Esophagus squamous epithelium (tissue), 5 donors: Measurements from ENCODE around the gene RNU6-9. TPM values are rescaled to one million over a fixed set of nuclear protein-coding genes. Genes with fewer than 3 reads are reported as not detected.
A peak's percentile ranks its signal among the peaks of the same experiment; 100 is the strongest.
"Not testable (repeated sequence)": the region's sequence is repeated elsewhere in the genome, so short reads cannot be mapped to it uniquely, and the experiment has no call there.

Experiments
- DNase-seq: peaks from one replicate; lab custom pipeline; 2025; lab: John Stamatoyannopoulos, UW
- H3K27ac ChIP-seq, 4 donors: fragments of 200-600 bp; sonication (generic); one replicate each; pipeline ENCODE4 v1.5.1; 2016 to 2019; ENCODE audit warnings: mild to moderate bottlenecking in 1 of 4
- H3K27me3 ChIP-seq, 4 donors: fragments of 200-600 bp; sonication (generic); 1 replicate in 3 of 4; 2 replicates in 1 of 4; pipeline versions ENCODE4 v1.5.1 to v1.6.0; 2017 to 2021; ENCODE audit warnings: antibody characterized with exemption in 1 of 4
- H3K36me3 ChIP-seq, 3 donors: fragments of 200-600 bp; sonication (generic); one replicate each; pipeline ENCODE4 v1.5.1; 2016 to 2019
- H3K4me1 ChIP-seq, 3 donors: fragments of 200-600 bp; sonication (generic); one replicate each; pipeline ENCODE4 v1.5.1; 2017 to 2019
- H3K4me3 ChIP-seq, 4 donors: fragments of 200-600 bp; sonication (generic); 1 replicate in 3 of 4; 2 replicates in 1 of 4; pipeline ENCODE4 v1.5.1; 2016 to 2019; ENCODE audit warnings: mild to moderate bottlenecking in 2 of 4, moderate library complexity in 1 of 4
- H3K9me3 ChIP-seq, 3 donors: fragments of 200-600 bp; sonication (generic); one replicate each; pipeline ENCODE4 v1.5.1; 2016 to 2019
- CTCF ChIP-seq, 6 experiments: fragments of 450-650 bp in 4 of 6; fragments of 200-600 bp in 2 of 6; sonication (generic) in 2 of 6; IDR thresholded peaks; one replicate each; pipeline ENCODE4 v1.5.1; 2016 to 2019; ENCODE audit warnings: antibody characterized with exemption in 6 of 6, mild to moderate bottlenecking in 4 of 6, moderate library complexity in 4 of 6
- POLR2A ChIP-seq, 4 donors: fragments of 450-650 bp; IDR thresholded peaks; one replicate each; pipeline ENCODE4 v1.6.1; 2017; ENCODE audit warnings: antibody characterized with exemption in 4 of 4, mild to moderate bottlenecking in 4 of 4, moderate library complexity in 3 of 4
- WGBS, 2 donors: methylation state at CpG; one replicate each; pipeline ENCODE4 v1.1.5; 2018; 5-methylcytosine and 5-hydroxymethylcytosine counted together
- intact Hi-C: fragments of 100-400 bp; cut with DNase I; formaldehyde crosslinking; loops from one replicate; pipeline ENCODE4 v1.15.0; 2022
- total RNA-seq, 4 donors: library from RNA; depleted of rRNA; stranded (reverse); fragments of >200 nt; gene quantifications; one replicate each; pipeline ENCODE4 v1.1.0, GENCODE V29; 2016
- donor health status: DM: yes; HTN: yes; CAD: no.

The RNU6-9 gene
- total RNA-seq, 4 donors from 2014 or later = not detected

- peaks cover 27 to 71% (median 40%) of the 10 kb centered on the region in 3 donors for H3K36me3 ChIP-seq
- no peak overlapping the region for H3K27ac ChIP-seq
- no peak for DNase-seq
- H3K4me3 ChIP-seq = no peak overlapping the region
- H3K4me1 ChIP-seq = peaks cover 8 to 30% (median 9%) of the 10 kb centered on the region in 3 donors
- intact Hi-C loops = no loop called here
- no peaks in the 10 kb centered on the region for H3K27me3 ChIP-seq
- no peak for TF ChIP-seq CTCF (IDR thresholded peaks at IDR 0.05)
- no peak for TF ChIP-seq POLR2A (IDR thresholded peaks at IDR 0.05)
- no peaks in the 10 kb centered on the region for H3K9me3 ChIP-seq
- WGBS, 2 donors = 79 to 90% methylated on average over 17 to 27 of the region's 30 CpGs
Measured at GRCh38 chr19:888581-889385, 4.5 kb upstream of the RNU6-9 start.

- TF ChIP-seq POLR2A (IDR thresholded peaks at IDR 0.05) (no peak), CTCF (IDR thresholded peaks at IDR 0.05) (no peak)
- H3K27me3 ChIP-seq = no peaks in the 10 kb centered on the region
- no peaks in the 10 kb centered on the region for H3K9me3 ChIP-seq
- H3K27ac ChIP-seq = no peak overlapping the region
- H3K4me1 ChIP-seq = peaks cover 8 to 28% (median 9%) of the 10 kb centered on the region in 3 donors
- intact Hi-C loops = no loop called here
- peaks cover 21 to 61% (median 36%) of the 10 kb centered on the region in 3 donors for H3K36me3 ChIP-seq
- no peak overlapping the region for H3K4me3 ChIP-seq
- 95 to 100% methylated on average over 2 to 10 of the region's 26 CpGs for WGBS, 2 donors
- DNase-seq = no peak
Measured at GRCh38 chr19:889662-890295, 3.5 kb upstream of the RNU6-9 start.

GRCh38 chr19:890831-891230, 2.5 kb upstream of the RNU6-9 start:
- no peaks in the 10 kb centered on the region for H3K9me3 ChIP-seq
- no peaks in the 10 kb centered on the region for H3K27me3 ChIP-seq
- H3K4me1 ChIP-seq = peaks cover 8 to 28% (median 9%) of the 10 kb centered on the region in 3 donors
- H3K36me3 ChIP-seq = peaks cover 10 to 51% (median 25%) of the 10 kb centered on the region in 3 donors
- TF ChIP-seq POLR2A (IDR thresholded peaks at IDR 0.05) = no peak
- no peak for TF ChIP-seq CTCF (IDR thresholded peaks at IDR 0.05)
- no peak for DNase-seq
- peak overlapping the region in 1 of 4 donors; percentile 6 for H3K4me3 ChIP-seq
- intact Hi-C loops = no loop called here
- WGBS, 2 donors = 87 to 93% methylated on average over 3 of the region's 18 CpGs
- peak overlapping the region in 1 of 4 donors; percentile 5 for H3K27ac ChIP-seq

- H3K27ac ChIP-seq = peak overlapping the region; percentile 87 to 97 (median 94)
- WGBS, 2 donors = 30 to 41% methylated on average over 10 to 18 of the region's 50 CpGs
- H3K4me1 ChIP-seq = peaks cover 8 to 28% (median 9%) of the 10 kb centered on the region in 3 donors
- DNase-seq, intact Hi-C loops, H3K27me3 ChIP-seq, H3K9me3 ChIP-seq: not testable (repeated sequence)
- peak overlapping the region; percentile 70 to 95 (median 86) for H3K4me3 ChIP-seq
- peaks cover 8 to 48% (median 17%) of the 10 kb centered on the region in 3 donors for H3K36me3 ChIP-seq
Measured at GRCh38 chr19:891421-892200, 1.7 kb upstream of the RNU6-9 start.

DNA sequence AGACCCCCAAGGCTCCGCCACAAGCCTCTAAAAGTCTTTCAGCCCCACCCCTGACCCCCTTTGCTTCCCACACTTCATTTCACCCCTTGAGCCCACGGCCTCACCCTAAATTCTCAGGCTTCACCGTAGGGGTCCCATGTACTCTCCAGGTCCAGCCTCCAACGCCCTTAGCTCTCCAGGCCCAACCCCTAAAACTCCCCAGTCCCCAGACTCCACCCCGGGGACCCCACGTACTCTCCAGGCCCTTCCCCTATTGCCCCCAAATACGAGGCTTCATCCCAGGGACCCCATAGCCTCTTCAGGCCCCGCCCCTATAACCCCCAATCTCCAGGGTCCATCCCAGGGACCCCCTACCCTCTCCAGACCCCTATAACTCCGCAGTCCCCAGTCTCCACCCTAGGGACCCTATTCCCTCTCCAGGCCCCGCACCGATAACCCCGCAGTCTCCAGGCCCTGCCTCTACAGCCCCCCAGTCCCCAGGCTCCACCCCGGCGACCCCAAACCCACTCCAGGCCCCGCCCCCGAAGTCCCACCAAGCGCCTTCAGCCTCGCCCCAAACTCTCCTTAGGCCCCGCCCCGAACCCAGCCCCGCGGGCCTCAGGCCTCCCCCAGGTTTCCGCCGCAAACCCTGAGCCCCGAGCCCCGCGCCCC, 916 bp upstream of the RNU6-9 start:
- Histone ChIP-seq H3K36me3 (peaks cover 8 to 48% (median 18%) of the 10 kb centered on the region in 3 donors), H3K4me3 (peak overlapping the region; percentile 70 to 95 (median 86)), H3K4me1 (peaks cover 8 to 28% (median 9%) of the 10 kb centered on the region in 3 donors), H3K9me3 (no peaks in the 10 kb centered on the region), H3K27ac (peak overlapping the region; percentile 87 to 97 (median 94)), H3K27me3 (no peaks in the 10 kb centered on the region)
- intact Hi-C loops = no loop called here
- TF ChIP-seq POLR2A (IDR thresholded peaks at IDR 0.05) (no peak), CTCF (IDR thresholded peaks at IDR 0.05) (no peak)
- DNase-seq = no peak
- 4 to 7% methylated on average over 11 to 18 of the region's 27 CpGs for WGBS, 2 donors
